HEK293T (cell line): ENCODE data around the gene CLPSL1.

Experiments
- ARNT ChIP-seq: fragments of 450-650 bp; IDR thresholded peaks from 2 replicates; pipeline ENCODE4 v1.6.1; 2017; ENCODE audit warnings: mild to moderate bottlenecking
- BHLHE40 ChIP-seq: fragments of 450-650 bp; IDR thresholded peaks from 2 replicates; pipeline ENCODE4 v1.6.1; 2016; ENCODE audit warnings: mild to moderate bottlenecking, moderate library complexity, borderline replicate concordance
- CTBP1 ChIP-seq: fragments of 450-650 bp; IDR thresholded peaks from 2 replicates; pipeline ENCODE4 v1.6.1; 2016; ENCODE audit warnings: borderline replicate concordance
- ELF4 ChIP-seq: fragments of 450-650 bp; IDR thresholded peaks from 2 replicates; pipeline ENCODE4 v1.6.1; 2017; ENCODE audit warnings: antibody characterized with exemption
- FOXK2 ChIP-seq: fragments of 450-650 bp; IDR thresholded peaks from 2 replicates; pipeline ENCODE4 v1.6.1; 2016; ENCODE audit warnings: mild to moderate bottlenecking
- FOXM1 ChIP-seq: fragments of 450-650 bp; IDR thresholded peaks from 2 replicates; pipeline ENCODE4 v1.6.1; 2017; ENCODE audit warnings: mild to moderate bottlenecking, borderline replicate concordance
- HDGF ChIP-seq: fragments of 450-650 bp; IDR thresholded peaks from 2 replicates; pipeline ENCODE4 v1.6.1; 2017; ENCODE audit warnings: antibody characterized with exemption, borderline replicate concordance
- L3MBTL2 ChIP-seq: fragments of 450-650 bp; conservative IDR thresholded peaks from 2 replicates; pipeline ENCODE4 v1.6.1; 2016; ENCODE audit warnings: mild to moderate bottlenecking
- NFRKB ChIP-seq: fragments of 450-650 bp; IDR thresholded peaks from 2 replicates; pipeline ENCODE4 v1.6.1; 2016; ENCODE audit warnings: mild to moderate bottlenecking, moderate library complexity
- PKNOX1 ChIP-seq: fragments of 450-650 bp; IDR thresholded peaks from 2 replicates; pipeline ENCODE4 v1.6.1; 2016
- SP1 ChIP-seq: fragments of 450-650 bp; IDR thresholded peaks from 2 replicates; pipeline ENCODE4 v1.6.1; 2017
- SUZ12 ChIP-seq: fragments of 450-650 bp; IDR thresholded peaks from 2 replicates; pipeline ENCODE4 v1.6.1; 2016; ENCODE audit warnings: mild to moderate bottlenecking
- TARDBP ChIP-seq: fragments of 450-650 bp; IDR thresholded peaks from 2 replicates; pipeline ENCODE4 v1.6.1; 2016
- ZNF384 ChIP-seq: fragments of 450-650 bp; IDR thresholded peaks from 2 replicates; pipeline ENCODE4 v1.6.1; 2016

- TF ChIP-seq FOXK2 (no peak), ZNF384 (no peak), ELF4 (no peak), SP1 (no peak), FOXM1 (no peak), NFRKB (no peak), BHLHE40 (no peak), TARDBP (no peak), CTBP1 (no peak), PKNOX1 (no peak), HDGF (no peak), SUZ12 (no peak), L3MBTL2 (no peak), ARNT (no peak)
Measured at GRCh38 chr6:35769211-35769610, 11.6 kb upstream of the CLPSL1 start.
